ENCODE results near the gene ROPN1. TPM values are rescaled to one million over a fixed set of nuclear protein-coding genes. Genes with fewer than 3 reads are reported as not detected.
"Not testable (repeated sequence)": the region's sequence is repeated elsewhere in the genome, so short reads cannot be mapped to it uniquely, and the experiment has no call there.

Gene ROPN1
- total RNA-seq (2014; rRNA removed; shearing (Covaris generic)) (not detected in 2 replicates), polyA plus RNA-seq (2016; fragmentation: Nextera tagmentation; extraction: Ambion mirVana) (not detected in 2 replicates)

GRCh38 chr3:123991730-123992588 is at the start of gene ROPN1:
Gene ROPN1, minus strand, starts transcription at chr3:123992124. Its CDS starts 11,643 bp downstream, at chr3:123980481.
- H3K4me1 ChIP-seq (ENCODE audit: insufficient read depth); H3F3A ChIP-seq (ENCODE audit: insufficient read depth); H3K4me2 ChIP-seq (ENCODE audit: unreplicated experiment); H2AFZ ChIP-seq; H3K79me2 ChIP-seq (ENCODE audit: insufficient read depth); H3K27ac ChIP-seq; H4K20me1 ChIP-seq (ENCODE audit: insufficient read depth); in situ Hi-C loops (cut with MboI); H3K4me3 ChIP-seq; H3K9ac ChIP-seq; DNase-seq; H3K9me3 ChIP-seq (ENCODE audit: low read depth); H3K36me3 ChIP-seq (ENCODE audit: low read depth); H3K9me2 ChIP-seq (ENCODE audit: insufficient read depth): not testable (repeated sequence)
- WGBS, 2 experiments (ENCODE audit: low coverage in 1 of 2, low lambda C conversion rate in 2 of 2, missing lambda C conversion rate in 2 of 2), result 0 to 2% methylated on average over 4 to 8 of the region's 49 CpGs
- H3K27me3 ChIP-seq (replicated peaks; ENCODE audit: insufficient read depth), result peaks cover 67% of the 10 kb centered on the region

DNA sequence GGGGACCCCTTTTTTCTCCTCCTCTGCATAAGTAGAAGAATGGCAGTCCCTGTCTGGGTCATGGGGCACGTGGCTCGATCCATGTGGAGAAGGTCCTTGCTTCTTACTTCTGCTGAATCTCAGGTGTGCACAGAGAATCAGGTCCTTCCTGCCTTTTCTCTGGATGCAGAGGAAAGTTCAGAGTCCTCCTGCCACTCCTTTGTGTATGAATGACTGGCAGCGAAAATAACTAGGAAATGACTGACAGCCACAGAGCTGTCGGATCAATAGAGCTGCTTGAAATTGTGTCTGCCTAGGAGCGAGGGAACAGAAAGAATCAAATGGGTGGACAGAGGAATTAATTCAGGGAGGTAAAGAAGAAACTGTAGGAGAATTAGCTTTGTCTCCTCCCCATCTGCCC is 49.6 kb upstream of the ROPN1 start:
- Histone ChIP-seq H3F3A (ENCODE audit: insufficient read depth) (no peaks in the 10 kb centered on the region), H3K27ac (no peak overlapping the region), H4K20me1 (ENCODE audit: insufficient read depth) (no peaks in the 10 kb centered on the region), H3K36me3 (ENCODE audit: low read depth) (no peaks in the 10 kb centered on the region), H3K79me2 (ENCODE audit: insufficient read depth) (no peaks in the 10 kb centered on the region), H3K4me1 (ENCODE audit: insufficient read depth) (no peaks in the 10 kb centered on the region), H3K27me3 (replicated peaks; ENCODE audit: insufficient read depth) (peaks cover 39% of the 10 kb centered on the region), H3K4me2 (ENCODE audit: unreplicated experiment) (no peak overlapping the region), H3K9me3 (ENCODE audit: low read depth) (no peaks in the 10 kb centered on the region), H2AFZ (no peak overlapping the region), H3K9ac (no peak overlapping the region), H3K9me2 (ENCODE audit: insufficient read depth) (no peaks in the 10 kb centered on the region), H3K4me3 (no peak overlapping the region)
- in situ Hi-C loops (cut with MboI), result no loop called here
- DNase-seq, result no peak
- TF ChIP-seq EZH2phosphoT487 (IDR thresholded peaks at IDR 0.05; ENCODE audit: insufficient read depth, low read depth) (no peak), EZH2 (IDR thresholded peaks at IDR 0.05; ENCODE audit: insufficient read depth, poor library complexity, severe bottlenecking) (no peak)
- 66 to 71% methylated on average over 5 of the region's 5 CpGs for WGBS, 2 experiments (ENCODE audit: low coverage in 1 of 2, low lambda C conversion rate in 2 of 2, missing lambda C conversion rate in 2 of 2)

GRCh38 chr3:124037326-124037725 is 45.4 kb upstream of the ROPN1 start:
- H3K27me3 ChIP-seq (replicated peaks; ENCODE audit: insufficient read depth), result peaks cover 49% of the 10 kb centered on the region
- H3K36me3 ChIP-seq (ENCODE audit: low read depth), result no peaks in the 10 kb centered on the region
- H2AFZ ChIP-seq, result no peak overlapping the region
- no peaks in the 10 kb centered on the region for H3K9me3 ChIP-seq (ENCODE audit: low read depth)
- no peak overlapping the region for H3K4me3 ChIP-seq
- no peaks in the 10 kb centered on the region for H3K79me2 ChIP-seq (ENCODE audit: insufficient read depth)
- H3K9ac ChIP-seq, result no peak overlapping the region
- in situ Hi-C loops (cut with MboI), result no loop called here
- no peak overlapping the region for H3K27ac ChIP-seq
- no peaks in the 10 kb centered on the region for H3K4me1 ChIP-seq (ENCODE audit: insufficient read depth)
- no peaks in the 10 kb centered on the region for H4K20me1 ChIP-seq (ENCODE audit: insufficient read depth)
- no peak overlapping the region for H3K4me2 ChIP-seq (ENCODE audit: unreplicated experiment)
- no peak for DNase-seq
- TF ChIP-seq EZH2 (IDR thresholded peaks at IDR 0.05; ENCODE audit: insufficient read depth, poor library complexity, severe bottlenecking) (no peak), EZH2phosphoT487 (IDR thresholded peaks at IDR 0.05; ENCODE audit: insufficient read depth, low read depth) (no peak)
- H3K9me2 ChIP-seq (ENCODE audit: insufficient read depth), result no peaks in the 10 kb centered on the region
- no peaks in the 10 kb centered on the region for H3F3A ChIP-seq (ENCODE audit: insufficient read depth)

- H3F3A ChIP-seq (ENCODE audit: insufficient read depth); DNase-seq; H3K4me1 ChIP-seq (ENCODE audit: insufficient read depth); H3K9me3 ChIP-seq (ENCODE audit: low read depth); H2AFZ ChIP-seq; H3K9me2 ChIP-seq (ENCODE audit: insufficient read depth); H4K20me1 ChIP-seq (ENCODE audit: insufficient read depth); H3K9ac ChIP-seq; in situ Hi-C loops (cut with MboI); H3K4me2 ChIP-seq (ENCODE audit: unreplicated experiment); H3K27ac ChIP-seq; H3K4me3 ChIP-seq; H3K36me3 ChIP-seq (ENCODE audit: low read depth); H3K79me2 ChIP-seq (ENCODE audit: insufficient read depth): not testable (repeated sequence)
- H3K27me3 ChIP-seq (replicated peaks; ENCODE audit: insufficient read depth), result peaks cover 41% of the 10 kb centered on the region
- 74 to 82% methylated on average over 3 of the region's 3 CpGs for WGBS, 2 experiments (ENCODE audit: low coverage in 1 of 2, low lambda C conversion rate in 2 of 2, missing lambda C conversion rate in 2 of 2)
Observed at GRCh38 chr3:124036214-124036613, 44.3 kb upstream of the ROPN1 start.

Data from GM23248 (cell line).